IPS-NIHi7 (cell line): ENCODE results near the gene MCM8.

ENCODE experiments used
- DNase-seq: peaks from one replicate; pipeline ENCODE4 v3.0.0; 2012; ENCODE audit warnings: mixed read lengths; ENCODE audit errors: extremely low spot score

MCM8 gene

GRCh38 chr20:5950271-5951031 lies at the start of gene MCM8, which contains the start of gene TRMT6:
TSS of gene MCM8 (plus strand) at chr20:5950652. CDS start at chr20:5952016, 1,364 bp downstream.
TSS of gene TRMT6 (minus strand) at chr20:5950533. CDS start at chr20:5950405, 128 bp downstream.
- peak; percentile 95 for DNase-seq

- DNase-seq = no peak
Measured at GRCh38 chr20:5900908-5901307, 49.5 kb upstream of the MCM8 start.

- DNase-seq = no peak
Measured at GRCh38 chr20:5908981-5909380, 41.5 kb upstream of the MCM8 start.

DNA sequence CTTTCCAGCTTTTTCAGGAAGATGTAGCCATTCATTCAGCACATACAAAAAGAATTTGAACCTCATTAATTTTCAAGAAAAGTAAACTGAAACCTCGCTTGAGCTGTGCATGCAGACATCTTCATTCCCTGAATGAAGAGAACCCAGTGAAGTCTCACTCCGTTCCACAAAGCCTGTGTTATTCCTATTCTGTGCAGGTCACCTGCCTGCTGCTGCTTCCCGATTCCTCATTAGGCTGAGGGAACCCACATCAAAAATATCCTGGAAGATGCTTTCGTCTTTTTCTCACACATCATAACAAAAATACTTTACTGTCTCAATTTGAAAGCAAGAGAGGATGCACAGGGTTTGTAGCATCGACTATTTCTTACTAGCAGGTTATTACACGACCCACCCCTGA lies 40.3 kb upstream of the MCM8 start:
- no peak for DNase-seq

DNA sequence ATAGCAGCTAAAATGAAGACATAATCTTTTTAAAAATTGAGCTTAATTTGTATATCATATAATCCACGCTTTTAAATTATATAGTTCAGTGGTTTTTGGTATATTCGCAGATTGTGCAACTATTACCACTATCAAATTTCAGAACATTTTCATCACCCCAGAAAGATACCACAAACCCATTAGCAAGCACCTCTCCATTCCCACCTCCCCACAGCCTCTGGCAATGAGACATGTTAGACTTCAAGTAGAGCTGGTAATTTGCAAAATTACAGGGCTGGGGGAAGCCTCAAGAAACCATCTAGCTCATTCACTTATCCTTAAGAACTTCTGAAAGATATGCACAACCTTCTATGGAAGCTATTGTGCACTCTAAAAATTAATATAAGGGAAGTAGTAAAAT lies 37.3 kb upstream of the MCM8 start:
- no peak for DNase-seq

DNA sequence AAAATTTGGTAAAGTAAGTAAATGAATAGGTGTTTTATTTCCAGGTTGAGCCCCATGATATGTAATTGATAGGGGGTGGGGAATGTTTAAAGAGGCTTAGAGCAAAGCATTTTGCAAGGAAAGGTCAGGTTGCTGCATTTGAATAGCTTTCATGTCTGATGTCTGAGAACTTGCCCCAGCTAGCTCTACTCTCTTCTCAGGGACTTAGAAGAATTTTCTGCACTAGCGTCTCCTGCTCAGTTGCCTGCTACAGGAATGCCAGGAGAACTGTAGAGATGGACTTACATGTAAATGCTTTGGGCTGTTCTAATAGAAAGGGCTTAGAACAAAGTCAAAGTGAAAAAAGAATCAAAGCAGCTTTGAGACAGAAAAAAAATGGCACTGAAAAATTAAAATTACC lies 35.6 kb upstream of the MCM8 start:
- no peak for DNase-seq

DNA sequence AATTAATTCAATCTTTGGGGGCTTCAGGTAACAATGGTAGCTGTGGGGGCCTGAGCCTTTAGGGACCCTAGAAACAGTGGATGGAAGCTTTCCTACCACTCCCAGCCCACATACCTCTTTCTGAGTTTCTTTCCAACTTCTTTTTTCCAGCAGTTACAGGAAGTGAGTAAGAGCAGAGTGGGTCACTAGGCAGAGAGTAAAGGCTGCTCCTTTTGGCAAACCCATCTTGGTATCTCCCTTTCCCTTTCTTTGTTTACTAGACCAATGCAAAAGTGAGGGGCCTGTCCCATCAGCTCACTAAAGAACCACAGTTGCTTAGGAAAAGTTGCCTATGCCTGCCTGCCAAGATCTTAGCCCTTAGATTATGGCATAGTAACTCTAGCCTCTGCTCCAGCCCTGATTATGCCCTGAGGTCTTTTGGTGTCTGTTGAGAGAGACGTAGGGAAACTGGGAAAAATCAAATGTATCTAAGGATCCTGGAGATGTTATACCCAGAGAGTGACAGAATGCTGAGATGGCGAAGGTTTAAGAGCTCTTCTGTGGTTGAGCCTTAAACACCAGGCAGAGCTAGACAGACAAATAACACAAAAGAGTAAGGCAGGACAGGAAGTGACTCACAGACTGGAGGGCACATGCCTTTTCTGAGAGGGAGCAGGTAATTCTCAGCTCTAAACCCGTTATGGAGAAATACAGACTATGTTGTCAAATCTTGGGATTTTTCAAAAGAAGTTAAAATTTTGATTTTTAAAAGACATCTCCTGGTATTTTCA lies 31.4 kb upstream of the MCM8 start:
- DNase-seq = peak; percentile 43

DNA sequence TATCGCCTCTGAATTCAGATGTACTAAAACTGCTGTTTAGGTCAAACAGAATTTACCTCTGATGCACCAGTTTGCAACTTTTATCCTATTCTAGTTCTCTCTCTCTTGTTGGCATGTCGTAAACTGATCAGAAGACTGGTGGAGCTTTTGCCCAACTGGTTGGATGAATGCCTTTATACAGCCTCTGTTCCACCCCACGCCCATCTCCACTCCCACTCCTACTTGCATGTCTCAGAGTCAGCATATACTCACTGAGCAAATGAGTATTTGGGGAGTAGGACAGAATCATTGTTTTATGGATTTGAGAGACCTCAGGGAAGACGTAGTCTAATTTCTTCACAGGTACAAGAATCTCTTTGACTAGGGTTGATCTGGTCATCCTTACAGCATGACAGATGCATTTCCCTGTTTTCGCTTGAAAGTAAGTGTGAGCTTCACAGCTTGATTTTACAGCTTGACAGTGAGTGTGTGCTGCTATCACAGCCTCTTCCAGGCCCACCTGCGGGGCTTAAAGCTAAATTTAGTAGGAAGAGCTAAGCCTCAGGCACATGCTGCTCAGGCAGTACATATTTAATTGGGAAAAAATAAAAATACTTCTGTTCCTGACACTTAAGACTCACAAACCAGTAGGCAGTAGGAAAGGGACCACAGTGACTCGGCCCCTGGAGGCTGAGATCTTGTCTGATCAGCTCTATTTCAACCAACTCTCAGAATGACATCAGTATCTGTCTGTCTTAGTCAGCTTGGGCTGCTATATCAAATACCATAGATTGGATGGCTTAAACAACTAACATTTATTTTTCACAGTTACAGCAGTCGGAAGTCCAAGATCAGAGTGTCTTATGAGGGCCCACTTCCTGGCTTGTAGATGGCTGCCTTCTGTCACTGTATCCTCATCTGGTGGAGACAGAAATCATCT lies 30.6 kb upstream of the MCM8 start:
- DNase-seq = peak; percentile 23

- DNase-seq = no peak
Measured at GRCh38 chr20:5920581-5920980, 29.9 kb upstream of the MCM8 start.

- DNase-seq = no peak
Measured at GRCh38 chr20:5923493-5923892, 27.0 kb upstream of the MCM8 start.

DNA sequence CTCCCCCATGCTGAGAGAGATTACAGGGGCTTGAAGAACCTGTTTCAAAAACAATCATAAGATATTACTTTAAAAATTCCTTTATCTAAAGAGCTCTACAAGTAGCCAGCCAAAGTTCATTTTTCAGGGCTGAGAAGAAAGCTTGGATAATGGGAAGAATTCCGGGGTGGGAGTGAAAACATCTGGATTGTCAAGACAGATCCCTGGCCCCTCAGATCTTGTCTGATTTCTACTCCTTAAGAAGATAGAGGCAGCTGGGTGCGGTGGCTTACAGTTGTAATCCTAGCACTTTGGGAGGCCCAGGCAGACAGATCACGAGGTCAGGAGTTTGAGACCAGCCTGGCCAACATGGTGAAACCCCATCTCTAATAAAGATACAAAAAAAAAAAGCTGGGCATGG lies 24.9 kb upstream of the MCM8 start:
- DNase-seq = no peak

DNA sequence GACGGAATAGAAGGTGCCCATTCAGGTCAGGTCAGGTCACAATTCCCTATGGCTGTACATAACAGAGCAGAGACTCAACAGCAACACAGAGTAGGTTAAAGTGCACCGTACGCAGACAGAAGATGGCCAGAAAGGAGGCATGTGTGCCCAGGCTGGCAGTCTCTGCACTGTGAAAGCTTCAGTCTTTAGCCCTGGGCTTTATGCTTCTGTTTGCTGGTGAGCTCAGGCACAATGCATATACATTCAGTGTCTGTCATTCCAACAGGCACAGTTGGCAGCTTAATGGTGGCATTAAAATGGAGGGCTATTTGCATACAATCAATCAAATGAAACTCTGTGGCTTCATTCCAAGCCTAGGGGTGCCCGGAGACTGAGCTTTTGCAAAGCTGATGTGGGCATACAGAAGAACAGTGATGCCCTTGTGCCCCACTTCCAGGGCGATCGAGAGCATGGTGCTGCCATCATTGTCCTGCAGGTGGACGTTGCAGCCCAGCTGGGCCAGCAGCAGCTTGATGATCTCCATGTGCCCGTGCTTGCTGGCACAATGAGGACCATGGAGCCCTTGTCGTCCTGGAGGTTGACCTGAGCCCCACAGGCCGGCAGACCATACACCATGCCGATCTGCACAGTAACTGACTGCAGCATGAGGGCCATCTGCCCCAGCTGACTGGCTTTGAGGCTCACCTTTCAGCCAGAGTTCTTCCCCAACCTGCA lies 22.5 kb upstream of the MCM8 start:
- no peak for DNase-seq

GRCh38 chr20:5928836-5929715 lies 21.4 kb upstream of the MCM8 start:
- no peak for DNase-seq

GRCh38 chr20:5931411-5931810 lies 19.0 kb upstream of the MCM8 start:
- no peak for DNase-seq

GRCh38 chr20:5932796-5933195 lies 17.7 kb upstream of the MCM8 start:
- no peak for DNase-seq

DNA sequence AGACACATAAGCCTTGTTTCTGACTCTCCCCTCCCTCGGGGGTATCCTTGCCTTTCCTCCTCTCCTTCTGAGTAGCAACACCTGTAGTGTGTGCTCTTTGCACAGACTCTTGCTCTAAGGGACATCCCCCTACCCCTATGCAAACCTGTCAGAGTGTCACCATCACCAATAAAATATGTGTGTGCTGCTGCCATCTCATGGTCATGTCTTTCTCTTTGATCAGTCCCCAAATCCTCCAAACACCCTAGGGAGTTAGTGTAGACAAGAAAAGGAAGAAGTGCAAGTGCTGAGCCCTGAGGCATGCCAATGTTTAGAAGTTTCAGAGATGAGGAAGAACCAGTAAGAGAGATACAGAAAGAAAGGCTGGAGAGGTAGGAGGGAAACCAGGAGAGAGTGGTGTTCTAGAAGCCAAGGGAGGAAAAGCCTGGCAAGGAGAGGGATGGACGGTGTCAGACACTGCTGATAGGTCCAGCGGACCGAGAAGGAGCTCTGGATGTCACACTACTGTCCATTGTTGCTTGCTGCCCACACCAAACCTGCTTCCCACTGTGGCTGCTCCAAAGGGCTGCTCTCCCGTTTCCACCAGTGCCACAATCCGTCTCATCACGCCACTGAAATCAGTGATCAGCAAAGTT lies 16.5 kb upstream of the MCM8 start:
- peak; percentile 62 for DNase-seq

- no peak for DNase-seq
Measured at GRCh38 chr20:5935384-5935783, 15.1 kb upstream of the MCM8 start.

- DNase-seq = no peak
Measured at GRCh38 chr20:5936238-5936637, 14.2 kb upstream of the MCM8 start.

DNA sequence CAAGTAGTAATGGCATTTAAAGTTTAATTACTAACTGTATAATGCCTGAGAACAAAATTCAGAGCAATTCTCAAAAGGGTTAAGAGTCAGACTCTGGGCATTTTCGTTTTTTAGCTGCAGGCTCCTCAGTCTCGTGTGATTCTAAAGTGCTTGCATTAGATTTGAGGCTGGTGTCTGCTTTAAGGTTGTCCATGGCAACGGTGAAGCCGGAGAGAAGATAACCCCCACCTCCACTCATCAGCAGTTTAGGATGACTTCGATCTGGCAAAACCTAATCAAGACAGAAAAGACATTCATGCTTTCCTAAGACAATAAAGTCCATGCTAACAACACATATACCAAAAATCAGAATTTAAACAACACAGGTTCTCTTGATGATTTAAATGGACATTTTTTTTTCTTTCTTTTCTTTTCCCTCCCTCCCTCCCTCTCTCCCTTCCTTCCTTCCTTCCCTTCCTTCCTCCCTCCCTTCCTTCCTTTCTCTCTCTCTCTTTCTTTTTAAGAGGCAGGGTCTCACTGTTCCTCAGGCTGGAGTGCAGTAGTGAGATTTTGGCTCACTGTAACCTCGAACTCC lies 11.9 kb upstream of the MCM8 start:
- DNase-seq = no peak

- no peak for DNase-seq
Measured at GRCh38 chr20:5945963-5946362, 4.5 kb upstream of the MCM8 start.
